Measurements from ENCODE around the gene LZTS2. TPM values are rescaled to one million over a fixed set of nuclear protein-coding genes. Genes with fewer than 3 reads are reported as not detected.

Gene LZTS2
- total RNA-seq, 1 experiment from 2014 or later = 69.1 TPM

DNA sequence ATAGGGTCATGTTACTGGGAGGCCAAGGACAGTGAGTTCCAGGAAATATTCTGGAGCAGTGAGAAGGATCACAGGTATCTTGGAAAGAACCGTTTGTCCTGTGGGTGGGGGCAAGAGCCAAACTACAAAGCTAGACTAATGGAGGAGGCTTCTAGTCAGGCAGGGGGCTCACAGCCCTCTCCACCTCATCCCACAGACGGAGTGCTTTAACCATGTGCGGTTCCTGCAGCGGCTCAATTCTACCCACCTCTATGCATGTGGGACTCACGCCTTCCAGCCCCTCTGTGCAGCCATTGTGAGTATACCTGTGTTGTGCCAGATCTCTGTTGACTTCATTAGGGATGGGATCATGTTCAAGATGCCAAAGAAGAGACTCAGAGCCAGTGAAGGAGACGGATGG is 22.2 kb upstream of the LZTS2 start:
- H3K4me2 ChIP-seq (ENCODE audit: insufficient read depth, insufficient read length, low read length) = no peak overlapping the region
- H3K79me1 ChIP-seq (ENCODE audit: insufficient read depth, low read depth, low read length, poor library complexity, severe bottlenecking) = no peaks in the 10 kb centered on the region
- no peaks in the 10 kb centered on the region for H3K27me3 ChIP-seq (ENCODE audit: insufficient read depth, low read length)
- H2BK15ac ChIP-seq (ENCODE audit: low read depth, low read length) = no peak overlapping the region
- H2BK12ac ChIP-seq (ENCODE audit: insufficient read length, low read depth, low read length) = no peak overlapping the region
- no peak overlapping the region for H4K5ac ChIP-seq (ENCODE audit: insufficient read length, low read depth, low read length)
- no peak overlapping the region for H4K91ac ChIP-seq (ENCODE audit: insufficient read length, low read depth, low read length)
- no peaks in the 10 kb centered on the region for H4K20me1 ChIP-seq (ENCODE audit: control insufficient read depth, insufficient read depth, insufficient read length)
- H3K23ac ChIP-seq (ENCODE audit: insufficient read length, low read depth, low read length) = no peak overlapping the region
- H3K14ac ChIP-seq (ENCODE audit: insufficient read depth, low read length) = no peak overlapping the region
- TF ChIP-seq CTCF (conservative IDR thresholded peaks at IDR 0.05) = no peak
- no peak overlapping the region for H4K8ac ChIP-seq (replicated peaks; ENCODE audit: insufficient read length, low read depth, low read length)
- peaks cover 4% of the 10 kb centered on the region in 2 experiments; a peak in 3 of 4 replicates for H3K4me1 Mint-ChIP-seq
- no peak overlapping the region for H3T11ph ChIP-seq (ENCODE audit: low read length)
- no peak overlapping the region for H3K27ac Mint-ChIP-seq
- H3K9me3 Mint-ChIP-seq = no peaks in the 10 kb centered on the region; a peak in 1 of 5 replicates
- no peak overlapping the region for H3K27ac ChIP-seq (ENCODE audit: insufficient read length, low read depth, low read length)
- DNase-seq = no peak
- no peak overlapping the region for H3K4ac ChIP-seq (ENCODE audit: low read depth, low read length)
- H3K18ac ChIP-seq (ENCODE audit: insufficient read length, low read depth, low read length) = no peak overlapping the region
- WGBS (ENCODE audit: extremely low coverage, insufficient read length, low lambda C conversion rate) = no CpG with 5 or more reads among the region's 6 CpGs
- no peak overlapping the region for H2BK5ac ChIP-seq (ENCODE audit: insufficient read length, low read length)
- H3K4me3 Mint-ChIP-seq = no peak overlapping the region
- H3K79me2 ChIP-seq (ENCODE audit: insufficient read depth, low read length) = no peaks in the 10 kb centered on the region
- no peak overlapping the region for H2AFZ ChIP-seq (ENCODE audit: low read length)
- H3K56ac ChIP-seq (ENCODE audit: insufficient read length, low read depth, low read length) = no peak overlapping the region
- no peak overlapping the region for H3K9ac ChIP-seq (ENCODE audit: extremely low read depth, insufficient read length, low read length)
- no peak overlapping the region for H2BK20ac ChIP-seq (ENCODE audit: low read depth, low read length, poor library complexity, severe bottlenecking)
- H2AK5ac ChIP-seq (ENCODE audit: insufficient read length, low read length) = no peak overlapping the region
- H3K36me3 Mint-ChIP-seq (ENCODE audit: insufficient read depth in 1 of 3, low read depth in 3 of 3) = peaks cover 5 to 24% (median 21%) of the 10 kb centered on the region in 3 experiments; a peak in 6 of 7 replicates
- H3K27me3 Mint-ChIP-seq (ENCODE audit: low read depth) = no peaks in the 10 kb centered on the region; the same call in 1 of the 2 replicates
- H3K23me2 ChIP-seq (ENCODE audit: insufficient read length, low read depth, low read length, poor library complexity, severe bottlenecking) = no peaks in the 10 kb centered on the region
- no peak overlapping the region for H2BK120ac ChIP-seq (ENCODE audit: low read depth, low read length, poor library complexity, severe bottlenecking)
- no peaks in the 10 kb centered on the region for H3K9me3 ChIP-seq (ENCODE audit: control insufficient read depth, low read depth, low read length)
- no peaks in the 10 kb centered on the region for H3K4me1 ChIP-seq (ENCODE audit: insufficient read depth, low read length)
